H54 (cell line): ENCODE measurements around the gene LYAR.

ENCODE experiments used
- DNase-seq: peaks from one replicate; pipeline ENCODE4 v3.0.0; 2011; ENCODE audit warnings: low spot score, mixed read lengths; ENCODE audit not compliant: insufficient read length
- FAIRE-seq: peaks from 3 replicates; lab custom pipeline; 2011; peaks lifted over from hg19 to GRCh38; lab: Jason Lieb, UNC
- POLR2A ChIP-seq: IDR thresholded peaks from 2 replicates; pipeline ENCODE4 v1.6.1; 2011; ENCODE audit warnings: low read depth, mild to moderate bottlenecking, low read length

LYAR gene

GRCh38 chr4:4289941-4290850 lies at the start of gene LYAR, which contains the start of gene ZBTB49:
LYAR (minus strand) TSS chr4:4290154; CDS start chr4:4283742, 6,412 bp downstream.
ZBTB49 (plus strand) TSS chr4:4290251; CDS start chr4:4299946, 9,695 bp downstream.
- TF ChIP-seq POLR2A: peak; percentile 90
- no peak for FAIRE-seq
- DNase-seq: peak; percentile 76

DNA sequence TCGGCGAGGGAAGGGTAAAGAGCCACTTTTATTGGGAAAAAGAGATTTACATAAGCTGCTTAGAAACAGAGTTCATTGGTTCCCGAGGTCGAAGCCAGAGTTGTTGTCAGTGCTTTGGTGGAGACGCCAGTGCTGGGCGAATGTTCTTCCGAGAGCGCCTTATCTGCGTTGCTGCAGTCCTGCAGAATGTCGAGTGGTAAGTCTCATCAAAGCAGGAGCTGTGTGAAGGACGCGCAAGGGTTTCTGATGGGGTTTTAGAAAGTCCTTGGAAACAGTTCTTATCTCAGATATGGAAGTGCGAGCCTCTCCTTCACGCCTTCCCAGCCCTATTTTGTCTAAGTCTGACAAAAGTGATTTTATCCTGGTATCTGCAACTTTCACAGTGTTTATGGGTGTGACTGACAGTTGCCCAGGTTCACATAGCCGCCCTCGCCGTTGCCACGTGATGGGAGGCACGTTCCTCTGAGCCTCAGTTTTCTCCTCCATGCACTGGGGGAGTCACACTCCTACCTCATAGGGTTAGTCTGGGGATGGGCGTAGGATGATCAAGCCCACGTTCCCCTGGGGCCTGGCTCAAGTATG lies 49.6 kb upstream of the LYAR start:
- TF ChIP-seq POLR2A: no peak
- no peak for DNase-seq
- no peak for FAIRE-seq

GRCh38 chr4:4338210-4339001 lies 48.5 kb upstream of the LYAR start:
- DNase-seq (no peak), FAIRE-seq (no peak)
- no peak for TF ChIP-seq POLR2A

GRCh38 chr4:4334798-4335520 lies 45.0 kb upstream of the LYAR start:
- no peak for DNase-seq
- no peak for TF ChIP-seq POLR2A
- no peak for FAIRE-seq

DNA sequence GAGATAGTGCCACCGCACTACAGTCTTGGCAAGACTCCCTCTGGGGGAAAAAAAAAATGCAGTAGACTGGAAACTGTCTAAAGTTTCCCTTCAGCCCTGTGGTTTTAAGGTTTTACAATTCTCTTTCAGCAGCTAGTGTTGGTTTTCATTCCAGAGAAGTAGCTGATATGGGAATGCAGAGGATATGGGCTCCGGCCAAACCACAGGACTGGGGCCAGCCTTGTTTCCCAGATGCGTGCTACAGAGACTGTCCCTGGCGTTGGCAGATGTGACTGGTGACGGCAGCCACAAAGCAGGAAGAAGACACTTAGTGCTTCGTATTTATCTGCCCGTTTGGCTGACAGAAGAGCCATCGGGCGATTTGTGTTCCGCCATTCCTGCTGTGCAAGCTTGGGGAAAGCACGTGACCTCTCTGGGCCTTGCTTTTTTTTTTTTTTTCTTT lies 43.3 kb upstream of the LYAR start:
- no peak for TF ChIP-seq POLR2A
- peak; percentile 25 for DNase-seq
- no peak for FAIRE-seq

GRCh38 chr4:4332529-4332928 lies 42.6 kb upstream of the LYAR start:
- DNase-seq (no peak), FAIRE-seq (no peak)
- no peak for TF ChIP-seq POLR2A

DNA sequence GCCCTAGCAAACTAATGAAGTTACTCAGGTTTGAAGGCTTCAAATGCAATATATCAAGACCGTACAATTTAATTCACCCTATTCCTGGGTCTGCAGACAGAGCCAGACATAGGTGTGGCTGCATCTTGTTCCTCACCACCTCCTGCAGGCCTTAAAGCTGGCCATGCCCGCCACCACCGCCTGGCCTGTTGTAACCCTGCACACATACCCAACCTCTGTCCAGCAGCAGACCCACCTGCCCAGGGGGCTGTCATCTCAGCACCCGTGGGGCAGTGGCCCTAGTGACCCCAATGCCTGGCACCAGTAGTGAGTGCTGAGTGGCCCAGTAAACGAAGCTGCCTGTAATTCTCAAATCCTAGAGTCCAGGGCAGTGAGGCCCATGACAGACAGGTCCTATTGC lies 40.8 kb upstream of the LYAR start:
- no peak for DNase-seq
- TF ChIP-seq POLR2A: no peak

GRCh38 chr4:4329496-4329895 lies 39.5 kb upstream of the LYAR start:
- no peak for TF ChIP-seq POLR2A
- FAIRE-seq (no peak), DNase-seq (no peak)

More for the DNA sequence above, 40.8 kb upstream of the LYAR start:
- FAIRE-seq: no peak

- FAIRE-seq (no peak), DNase-seq (no peak)
- TF ChIP-seq POLR2A: no peak
Observed at GRCh38 chr4:4328840-4329239, 38.9 kb upstream of the LYAR start.

- DNase-seq (no peak), FAIRE-seq (no peak)
- no peak for TF ChIP-seq POLR2A
Observed at GRCh38 chr4:4328206-4328605, 38.3 kb upstream of the LYAR start.

DNA sequence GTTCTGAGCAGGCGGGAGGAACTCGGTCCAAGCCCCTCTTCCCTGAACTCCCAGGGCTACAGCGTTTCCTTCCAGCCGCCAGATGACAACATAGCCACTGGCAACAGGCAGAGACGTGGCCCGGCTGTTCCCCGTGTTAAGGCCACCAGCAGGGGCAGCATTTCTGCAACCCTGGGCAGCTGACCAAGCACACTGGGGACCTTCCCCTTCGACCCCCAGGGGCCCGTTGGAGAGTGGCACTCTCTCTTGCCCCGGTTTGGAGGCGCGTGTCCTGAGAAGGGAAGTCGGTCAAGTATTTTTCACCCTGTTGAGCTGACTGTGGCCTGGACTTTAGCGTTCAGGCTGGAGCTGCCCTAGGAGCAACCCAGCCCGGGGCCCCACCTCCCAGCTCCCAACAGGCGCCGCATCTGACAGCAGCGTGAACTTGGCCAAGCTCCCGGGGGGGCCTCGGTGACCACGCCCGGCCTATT lies 37.7 kb upstream of the LYAR start:
- FAIRE-seq (no peak), DNase-seq (no peak)
- no peak for TF ChIP-seq POLR2A

- no peak for DNase-seq
- FAIRE-seq: no peak
- no peak for TF ChIP-seq POLR2A
Observed at GRCh38 chr4:4326166-4326565, 36.2 kb upstream of the LYAR start.

- FAIRE-seq (no peak), DNase-seq (no peak)
- TF ChIP-seq POLR2A: no peak
Observed at GRCh38 chr4:4325321-4325720, 35.4 kb upstream of the LYAR start.
